ENCODE data around the gene ANKS1B.

The ANKS1B gene

GRCh38 chr12:99135376-99135775, 849.4 kb downstream of the ANKS1B start:
- H3K4me3 ChIP-seq (ENCODE audit: low read depth, low read length): no peak overlapping the region
- no peak for DNase-seq (ENCODE audit: low read depth)
- TF ChIP-seq CTCF (IDR thresholded peaks at IDR 0.05; ENCODE audit: control insufficient read depth, extremely low read depth, insufficient read depth): no peak

GRCh38 chr12:99133401-99133800, 851.3 kb downstream of the ANKS1B start:
- no peak for TF ChIP-seq CTCF (IDR thresholded peaks at IDR 0.05; ENCODE audit: control insufficient read depth, extremely low read depth, insufficient read depth)
- H3K4me3 ChIP-seq (ENCODE audit: low read depth, low read length): no peak overlapping the region
- no peak for DNase-seq (ENCODE audit: low read depth)

GRCh38 chr12:99131751-99132199, 853.0 kb downstream of the ANKS1B start:
- H3K4me3 ChIP-seq (ENCODE audit: low read depth, low read length): no peak overlapping the region
- DNase-seq (ENCODE audit: low read depth): no peak
- no peak for TF ChIP-seq CTCF (IDR thresholded peaks at IDR 0.05; ENCODE audit: control insufficient read depth, extremely low read depth, insufficient read depth)

GRCh38 chr12:99130808-99131553, 853.8 kb downstream of the ANKS1B start:
- DNase-seq (ENCODE audit: low read depth): no peak
- TF ChIP-seq CTCF (IDR thresholded peaks at IDR 0.05; ENCODE audit: control insufficient read depth, extremely low read depth, insufficient read depth): no peak
- H3K4me3 ChIP-seq (ENCODE audit: low read depth, low read length): no peak overlapping the region

- no peak overlapping the region for H3K4me3 ChIP-seq (ENCODE audit: low read depth, low read length)
- TF ChIP-seq CTCF (IDR thresholded peaks at IDR 0.05; ENCODE audit: control insufficient read depth, extremely low read depth, insufficient read depth): no peak
- DNase-seq (ENCODE audit: low read depth): no peak
These were observed 856.4 kb downstream of the ANKS1B start for GRCh38 chr12:99128246-99128802.

GRCh38 chr12:99122959-99123358, 861.8 kb downstream of the ANKS1B start:
- TF ChIP-seq CTCF (IDR thresholded peaks at IDR 0.05; ENCODE audit: control insufficient read depth, extremely low read depth, insufficient read depth): no peak
- no peak overlapping the region for H3K4me3 ChIP-seq (ENCODE audit: low read depth, low read length)
- DNase-seq (ENCODE audit: low read depth): no peak
